BLaER1 treated with 17β-estradiol and CSF1 and Interleukin-3, amounts not matched to agents 10 nM and 100 nM (cell line): ENCODE data around the gene ITGA2.

Source experiments
- H3K27ac ChIP-seq, 11 experiments: shearing (Covaris generic); formaldehyde crosslinking; 2 replicates each; pipeline ENCODE4 v1.8.1; 2022
- H3K27me3 ChIP-seq, 11 experiments: shearing (Covaris generic); formaldehyde crosslinking; 2 replicates each; pipeline ENCODE4 v1.8.1; 2022
- H3K36me3 ChIP-seq, 11 experiments: shearing (Covaris generic); formaldehyde crosslinking; 2 replicates each; pipeline ENCODE4 v1.8.1; 2022
- H3K4me1 ChIP-seq, 10 experiments: shearing (Covaris generic); formaldehyde crosslinking; 2 replicates each; pipeline ENCODE4 v1.8.1; 2022
- H3K4me2 ChIP-seq, 11 experiments: shearing (Covaris generic); formaldehyde crosslinking; 2 replicates each; pipeline ENCODE4 v1.8.1; 2022
- H3K4me3 ChIP-seq, 10 experiments: shearing (Covaris generic); formaldehyde crosslinking; 2 replicates each; pipeline ENCODE4 v1.8.1; 2022
- H3K9ac ChIP-seq, 11 experiments: shearing (Covaris generic); formaldehyde crosslinking; 2 replicates each; pipeline ENCODE4 v1.8.1; 2022
- H3K9me3 ChIP-seq, 11 experiments: shearing (Covaris generic); formaldehyde crosslinking; replicated peaks in 1 of 11; 2 replicates each; pipeline ENCODE4 v1.8.1; 2022
- H4K20me1 ChIP-seq, 11 experiments: shearing (Covaris generic); formaldehyde crosslinking; 2 replicates each; pipeline ENCODE4 v1.8.1; 2022
- Cebpa-rat ChIP-seq, 11 experiments: shearing (Covaris generic); IDR thresholded peaks; 2 replicates each; pipeline ENCODE4 v1.8.1; 2022

The ITGA2 gene

DNA sequence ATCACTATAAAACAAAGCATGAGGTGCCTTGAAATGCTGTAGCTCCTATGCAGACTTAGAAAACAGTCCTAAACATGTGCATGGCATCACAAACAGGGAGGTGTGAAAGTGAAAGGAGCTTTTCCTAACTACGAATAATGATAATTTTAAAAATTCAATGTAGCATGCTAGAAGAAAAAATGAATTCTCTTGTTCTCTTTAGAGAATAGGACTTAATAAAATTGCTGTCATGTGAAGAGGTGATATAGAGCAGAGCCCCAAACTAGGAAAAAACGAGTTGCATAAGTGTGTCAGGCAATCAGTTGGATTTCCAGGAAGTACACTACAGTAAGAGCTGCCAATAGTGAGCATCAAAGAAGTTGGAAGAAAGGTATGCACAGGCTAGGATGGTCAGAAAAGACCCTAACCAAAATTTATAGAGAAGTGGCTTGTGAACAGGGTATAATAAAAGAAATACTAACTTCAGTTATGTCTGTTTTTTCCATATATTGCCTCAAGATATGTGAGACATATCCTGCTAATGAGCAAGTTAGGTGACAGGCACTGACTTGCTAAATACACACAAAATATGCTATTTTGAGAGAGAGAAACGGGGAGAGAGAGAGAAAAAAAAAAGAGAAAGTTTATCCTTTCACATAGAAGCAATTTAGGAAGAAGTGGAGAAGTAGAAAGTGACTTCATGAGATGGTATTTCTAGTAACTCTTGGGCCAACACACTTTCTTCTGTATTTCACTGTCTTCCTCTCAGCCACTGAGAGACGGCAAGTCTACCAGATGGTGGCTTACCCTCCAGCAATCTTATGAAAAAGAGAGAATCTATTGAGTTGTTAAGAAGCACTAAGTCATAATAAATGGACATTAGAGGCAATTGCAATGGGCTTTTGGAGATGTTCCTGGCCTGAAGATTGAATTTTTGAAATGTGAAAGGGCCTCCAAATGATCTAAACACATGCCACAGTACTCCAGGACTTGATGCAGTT is 18.0 kb downstream of the ITGA2 start:
- no peaks in the 10 kb centered on the region for H3K9me3 ChIP-seq
- H4K20me1 ChIP-seq: no peaks in the 10 kb centered on the region
- peak overlapping the region in 2 of 11 experiments; percentile 31 to 40; a peak in 3 of 22 replicates for H3K27ac ChIP-seq
- H3K27me3 ChIP-seq: no peaks in the 10 kb centered on the region
- peaks cover 0 to 65% (median 22%) of the 10 kb centered on the region in 10 experiments; a peak in 14 of 20 replicates for H3K4me1 ChIP-seq
- H3K9ac ChIP-seq: no peak overlapping the region
- H3K36me3 ChIP-seq: 0 out of 22 replicates have a peak, but pooled peaks cover 0 to 8% (median 0%) of the 10 kb centered on the region in 11 experiments
- H3K4me2 ChIP-seq: peak overlapping the region in 4 of 11 experiments; percentile 20 to 52 (median 38); a peak in 7 of 22 replicates
- no peak overlapping the region for H3K4me3 ChIP-seq
- TF ChIP-seq Cebpa-rat (IDR thresholded peaks at IDR 0.05): no peak

- H3K27me3 ChIP-seq: no peaks in the 10 kb centered on the region
- no peak for TF ChIP-seq Cebpa-rat (IDR thresholded peaks at IDR 0.05)
- H3K9ac ChIP-seq: no peak overlapping the region
- peaks cover 1 to 11% (median 3%) of the 10 kb centered on the region in 11 experiments; a peak in 13 of 22 replicates for H3K9me3 ChIP-seq
- H3K36me3 ChIP-seq: no peaks in the 10 kb centered on the region
- H4K20me1 ChIP-seq: no peaks in the 10 kb centered on the region
- peaks cover 0 to 57% (median 22%) of the 10 kb centered on the region in 10 experiments; a peak in 14 of 20 replicates for H3K4me1 ChIP-seq
- H3K4me3 ChIP-seq: no peak overlapping the region
- peak overlapping the region in 4 of 11 experiments; percentile 3 to 28 (median 22); a peak in 5 of 22 replicates for H3K4me2 ChIP-seq
- peak overlapping the region in 2 of 11 experiments; percentile 28 to 31; a peak in 2 of 22 replicates for H3K27ac ChIP-seq
Measured at GRCh38 chr5:53008751-53009150, 19.6 kb downstream of the ITGA2 start.

- Histone ChIP-seq H3K27ac (no peak overlapping the region), H4K20me1 (no peaks in the 10 kb centered on the region), H3K27me3 (no peaks in the 10 kb centered on the region), H3K4me2 (no peak overlapping the region), H3K36me3 (no peaks in the 10 kb centered on the region), H3K9me3 (peaks cover 4 to 22% (median 12%) of the 10 kb centered on the region in 11 experiments; a peak in 15 of 22 replicates), H3K4me1 (peaks cover 0 to 46% (median 14%) of the 10 kb centered on the region in 10 experiments; a peak in 14 of 20 replicates), H3K4me3 (no peak overlapping the region), H3K9ac (no peak overlapping the region)
- no peak for TF ChIP-seq Cebpa-rat (IDR thresholded peaks at IDR 0.05)
Measured at GRCh38 chr5:53009816-53010215, 20.7 kb downstream of the ITGA2 start.

DNA sequence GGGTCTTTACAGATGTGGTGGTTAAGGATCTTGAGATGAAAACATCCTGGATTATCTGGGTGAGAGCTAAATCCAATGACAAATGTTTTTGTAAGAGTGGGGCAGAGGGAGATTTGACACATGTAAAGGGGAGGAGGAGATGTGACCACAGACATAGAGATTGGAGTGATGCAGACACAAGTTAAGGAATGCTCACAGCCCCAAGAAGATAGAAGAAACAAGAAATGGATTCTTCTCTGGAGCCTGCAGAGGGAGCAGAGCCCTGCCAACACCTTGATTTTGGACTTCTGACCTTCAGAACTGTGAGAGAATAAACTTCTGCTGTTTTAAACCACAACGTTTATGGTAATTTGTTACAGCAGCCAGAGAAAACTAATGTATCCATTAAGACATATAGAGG is 21.7 kb downstream of the ITGA2 start:
- H3K4me1 ChIP-seq: peaks cover 0 to 36% (median 6%) of the 10 kb centered on the region in 10 experiments; a peak in 9 of 20 replicates
- no peak overlapping the region for H3K27ac ChIP-seq
- H3K4me3 ChIP-seq: no peak overlapping the region
- H3K36me3 ChIP-seq: no peaks in the 10 kb centered on the region
- no peaks in the 10 kb centered on the region for H3K27me3 ChIP-seq
- H3K4me2 ChIP-seq: no peak overlapping the region
- TF ChIP-seq Cebpa-rat (IDR thresholded peaks at IDR 0.05): no peak
- H3K9ac ChIP-seq: no peak overlapping the region
- H4K20me1 ChIP-seq: no peaks in the 10 kb centered on the region
- peaks cover 4 to 32% (median 12%) of the 10 kb centered on the region in 11 experiments; a peak in 15 of 22 replicates for H3K9me3 ChIP-seq

- Histone ChIP-seq H3K27me3 (no peaks in the 10 kb centered on the region), H3K9me3 (peaks cover 4 to 36% (median 12%) of the 10 kb centered on the region in 11 experiments; a peak in 15 of 22 replicates), H3K36me3 (no peaks in the 10 kb centered on the region), H3K4me3 (no peak overlapping the region), H3K4me2 (no peak overlapping the region), H3K9ac (no peak overlapping the region), H3K4me1 (peaks cover 0 to 32% (median 5%) of the 10 kb centered on the region in 10 experiments; a peak in 9 of 20 replicates), H4K20me1 (no peaks in the 10 kb centered on the region), H3K27ac (no peak overlapping the region)
- TF ChIP-seq Cebpa-rat (IDR thresholded peaks at IDR 0.05): no peak
Measured at GRCh38 chr5:53011233-53011632, 22.1 kb downstream of the ITGA2 start.

DNA sequence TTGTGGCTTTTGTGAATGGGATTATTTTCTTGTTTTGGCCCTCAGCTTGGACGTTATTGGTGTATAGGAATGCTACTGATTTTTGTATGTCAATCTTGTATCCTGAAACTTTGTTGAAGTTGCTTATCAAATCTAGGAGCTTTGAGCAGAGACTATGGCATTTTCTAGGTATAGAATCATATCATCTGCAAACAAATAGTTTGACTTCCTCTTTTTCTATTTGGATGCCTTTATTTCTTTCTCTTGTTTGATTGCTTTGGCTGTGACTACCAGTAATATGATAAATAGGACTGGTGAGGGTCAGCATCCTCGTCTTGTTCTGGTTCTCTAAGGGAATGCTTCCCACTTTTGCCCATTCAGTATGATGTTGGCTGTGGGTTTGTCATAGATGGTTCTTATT is 24.7 kb downstream of the ITGA2 start:
- Histone ChIP-seq H3K4me2 (no peak overlapping the region), H3K36me3 (no peaks in the 10 kb centered on the region), H3K9me3 (peaks cover 4 to 61% (median 19%) of the 10 kb centered on the region in 11 experiments; a peak in 16 of 22 replicates), H3K9ac (no peak overlapping the region), H3K27ac (no peak overlapping the region), H3K4me3 (no peak overlapping the region), H3K4me1 (peaks cover 0 to 6% (median 0%) of the 10 kb centered on the region in 10 experiments; a peak in 8 of 20 replicates), H4K20me1 (no peaks in the 10 kb centered on the region), H3K27me3 (no peaks in the 10 kb centered on the region)
- TF ChIP-seq Cebpa-rat (IDR thresholded peaks at IDR 0.05): no peak

DNA sequence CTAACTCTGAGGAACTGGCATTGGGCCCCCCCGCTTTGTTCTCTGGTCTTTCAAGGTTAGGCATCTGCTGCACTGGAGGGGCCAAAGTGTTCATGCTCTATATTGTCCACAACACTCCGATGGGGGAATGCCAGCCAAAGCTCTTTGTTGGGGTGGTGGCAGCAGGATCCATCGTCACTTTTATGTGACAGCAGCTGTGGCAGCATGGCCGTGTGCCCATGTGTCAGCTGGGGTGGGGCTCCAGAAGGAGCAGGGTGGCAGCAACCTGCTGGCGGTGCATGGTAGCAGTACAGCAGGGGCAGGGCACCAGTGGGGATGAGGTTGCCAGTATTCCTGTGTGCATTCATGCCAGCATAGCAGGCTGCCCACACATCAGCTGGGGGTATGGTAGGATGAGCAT is 28.2 kb downstream of the ITGA2 start:
- Histone ChIP-seq H3K36me3 (no peaks in the 10 kb centered on the region), H3K27ac (no peak overlapping the region), H3K27me3 (no peaks in the 10 kb centered on the region), H3K4me2 (no peak overlapping the region), H4K20me1 (no peaks in the 10 kb centered on the region), H3K9ac (no peak overlapping the region), H3K9me3 (peaks cover 4 to 65% (median 19%) of the 10 kb centered on the region in 11 experiments; a peak in 16 of 22 replicates), H3K4me3 (no peak overlapping the region), H3K4me1 (peaks cover 0 to 11% (median under 1%) of the 10 kb centered on the region in 10 experiments; a peak in 7 of 20 replicates)
- TF ChIP-seq Cebpa-rat (IDR thresholded peaks at IDR 0.05): no peak

DNA sequence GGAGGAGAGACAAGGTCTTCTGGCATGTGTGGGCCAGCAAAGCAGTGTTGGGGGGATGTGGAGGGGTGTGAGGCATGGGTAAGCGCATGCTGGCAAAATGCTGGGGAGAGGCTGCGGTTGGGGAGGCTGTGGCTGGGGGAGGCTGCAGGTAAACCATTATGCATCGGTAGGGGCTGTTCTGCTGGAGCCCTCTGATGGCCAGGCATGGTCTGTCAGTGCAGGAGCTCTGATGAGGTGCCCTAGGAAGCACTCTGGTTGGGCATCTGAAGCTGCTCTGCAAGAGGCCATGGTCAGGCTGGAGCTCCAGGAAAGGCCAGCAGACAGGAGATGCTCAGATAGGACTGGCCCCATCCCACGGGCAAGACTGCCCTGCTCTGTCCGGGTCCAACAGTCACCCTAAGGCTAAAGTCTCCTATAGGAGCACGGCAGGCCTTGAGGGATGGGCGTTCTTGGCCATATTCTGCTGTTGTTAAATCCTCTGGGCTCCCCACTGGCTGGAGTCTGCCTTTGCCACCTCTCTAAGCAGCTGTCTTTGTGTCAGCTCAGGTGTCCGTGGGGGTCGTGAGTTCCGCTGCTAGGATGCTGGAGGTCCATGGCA is 28.7 kb downstream of the ITGA2 start:
- H3K36me3 ChIP-seq: no peaks in the 10 kb centered on the region
- no peak for TF ChIP-seq Cebpa-rat (IDR thresholded peaks at IDR 0.05)
- no peaks in the 10 kb centered on the region for H3K27me3 ChIP-seq
- H3K9ac ChIP-seq: no peak overlapping the region
- H3K9me3 ChIP-seq: peaks cover 4 to 64% (median 19%) of the 10 kb centered on the region in 11 experiments; a peak in 16 of 22 replicates
- no peaks in the 10 kb centered on the region for H4K20me1 ChIP-seq
- H3K4me2 ChIP-seq: no peak overlapping the region
- no peak overlapping the region for H3K4me3 ChIP-seq
- H3K4me1 ChIP-seq: peaks cover 0 to 16% (median 5%) of the 10 kb centered on the region in 10 experiments; a peak in 13 of 20 replicates
- 0 out of 22 replicates have a peak overlapping the region, but pooled peaks of 1 of the 11 experiments have one; percentile 14 for H3K27ac ChIP-seq

DNA sequence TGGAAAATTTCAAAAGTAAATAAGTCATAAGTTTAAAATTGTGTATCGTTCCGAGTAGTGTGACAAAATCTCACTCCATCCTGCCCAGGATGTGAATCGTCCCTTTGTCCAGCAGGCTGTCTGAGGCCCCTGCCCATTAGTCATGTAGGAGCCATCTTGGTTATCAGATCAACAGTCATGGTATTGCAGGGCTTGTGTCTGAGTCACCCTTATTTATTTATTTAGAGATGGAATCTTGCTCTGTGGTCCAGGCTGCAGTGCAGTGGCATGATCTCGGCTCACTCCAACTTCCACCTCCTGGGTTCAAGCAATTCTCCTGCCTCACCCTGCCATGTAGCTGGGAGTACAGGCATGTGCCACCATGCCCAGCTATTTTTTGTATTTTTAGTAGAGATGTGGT is 30.2 kb downstream of the ITGA2 start:
- Histone ChIP-seq H3K27me3 (no peaks in the 10 kb centered on the region), H3K9ac (no peak overlapping the region), H3K4me2 (no peak overlapping the region), H3K36me3 (no peaks in the 10 kb centered on the region), H3K4me1 (peaks cover 0 to 30% (median 17%) of the 10 kb centered on the region in 10 experiments; a peak in 16 of 20 replicates), H3K4me3 (no peak overlapping the region), H4K20me1 (no peaks in the 10 kb centered on the region), H3K9me3 (peaks cover 0 to 49% (median 9%) of the 10 kb centered on the region in 11 experiments; a peak in 14 of 22 replicates), H3K27ac (no peak overlapping the region)
- TF ChIP-seq Cebpa-rat (IDR thresholded peaks at IDR 0.05): no peak
